Hepatocyte (in vitro differentiated cells): Measurements from ENCODE around the gene TIMM44. TPM values are rescaled to one million over a fixed set of nuclear protein-coding genes. Genes with fewer than 3 reads are reported as not detected.

Experiments
- DNase-seq: peaks from one replicate; pipeline ENCODE4 v3.0.0-alpha.2; 2016; ENCODE audit warnings: low spot score
- H2AFZ ChIP-seq: fragments of 200-600 bp; sonication (generic); 2 replicates; pipeline ENCODE4 v1.6.0; 2016; ENCODE audit warnings: antibody characterized with exemption, mild to moderate bottlenecking
- H3K27ac ChIP-seq: fragments of 200-600 bp; sonication (generic); 2 replicates; pipeline ENCODE4 v1.5.1; 2016; ENCODE audit warnings: mild to moderate bottlenecking
- H3K27me3 ChIP-seq: fragments of 200-600 bp; sonication (generic); 2 replicates; pipeline ENCODE4 v1.6.1; 2016
- H3K36me3 ChIP-seq: fragments of 200-600 bp; sonication (generic); replicated peaks from 2 replicates; pipeline ENCODE4 v1.5.1; 2016; ENCODE audit warnings: low read depth; ENCODE audit not compliant: insufficient read depth
- H3K4me1 ChIP-seq: fragments of 200-600 bp; sonication (generic); 2 replicates; pipeline ENCODE4 v1.5.1; 2016; ENCODE audit warnings: mild to moderate bottlenecking, moderate library complexity; ENCODE audit not compliant: insufficient read depth
- H3K4me2 ChIP-seq: fragments of 200-600 bp; sonication (generic); 2 replicates; pipeline ENCODE4 v1.6.0; 2016
- H3K4me3 ChIP-seq: fragments of 200-600 bp; sonication (generic); 2 replicates; pipeline ENCODE4 v1.5.1; 2016; ENCODE audit warnings: mild to moderate bottlenecking
- H3K79me2 ChIP-seq: fragments of 200-600 bp; sonication (generic); 2 replicates; pipeline ENCODE4 v1.6.0; 2017; ENCODE audit warnings: mild to moderate bottlenecking
- H3K9me2 ChIP-seq: fragments of 200-600 bp; sonication (generic); replicated peaks from 2 replicates; pipeline ENCODE4 v1.6.0; 2017; ENCODE audit warnings: mild to moderate bottlenecking; ENCODE audit not compliant: insufficient read depth
- H3K9me3 ChIP-seq: fragments of 200-600 bp; sonication (generic); 2 replicates; pipeline ENCODE4 v1.5.1; 2016; ENCODE audit warnings: low read depth, mild to moderate bottlenecking
- H4K20me1 ChIP-seq: fragments of 200-600 bp; sonication (generic); 2 replicates; pipeline ENCODE4 v1.6.0; 2016; ENCODE audit warnings: mild to moderate bottlenecking; ENCODE audit not compliant: insufficient read depth, poor library complexity, severe bottlenecking
- CTCF ChIP-seq: fragments of 200-600 bp; sonication (generic); IDR thresholded peaks from 2 replicates; pipeline ENCODE4 v1.5.1; 2016; ENCODE audit warnings: antibody characterized with exemption, mild to moderate bottlenecking; ENCODE audit not compliant: poor library complexity
- EZH2 ChIP-seq: fragments of 200-600 bp; sonication (generic); IDR thresholded peaks from 2 replicates; pipeline ENCODE4 v1.6.1; 2016; ENCODE audit warnings: antibody characterized with exemption, mild to moderate bottlenecking, borderline replicate concordance
- EZH2phosphoT487 ChIP-seq: fragments of 200-600 bp; sonication (generic); IDR thresholded peaks from one replicate; pipeline ENCODE4 v1.6.1; 2018; ENCODE audit warnings: antibody characterized with exemption, mild to moderate bottlenecking, low read depth, moderate library complexity; ENCODE audit not compliant: unreplicated experiment, severe bottlenecking
- WGBS: methylation state at CpG from one replicate; pipeline ENCODE4 v1.1.6; 2016; ENCODE audit warnings: low lambda C conversion rate; ENCODE audit errors: missing lambda C conversion rate; 5-methylcytosine and 5-hydroxymethylcytosine counted together
- polyA plus RNA-seq: library from polyadenylated mRNA; unstranded; fragments of >200 nt; fragmentation: Nextera tagmentation; extraction: Ambion mirVana; gene quantifications from 2 replicates; pipeline ENCODE4 v1.2.1, GENCODE V29; 2016
- total RNA-seq: library from RNA; depleted of rRNA; stranded (reverse); fragments of >200 nt; gene quantifications from 2 replicates; pipeline ENCODE4 v1.2.3, GENCODE V29; 2014

The TIMM44 gene
- total and polyA plus RNA-seq, 2 experiments from 2014 or later = 40.7 to 52.0 TPM

- Histone ChIP-seq H3K36me3 (no peaks in the 10 kb centered on the region), H3K9me2 (no peaks in the 10 kb centered on the region), H3K79me2 (peaks cover 97% of the 10 kb centered on the region), H4K20me1 (peaks cover 77% of the 10 kb centered on the region), H3K27ac (no peak overlapping the region), H3K4me2 (no peak overlapping the region), H3K27me3 (no peaks in the 10 kb centered on the region), H2AFZ (no peak overlapping the region), H3K9me3 (no peaks in the 10 kb centered on the region), H3K4me3 (no peak overlapping the region), H3K4me1 (no peaks in the 10 kb centered on the region)
- no peak for TF ChIP-seq EZH2
- TF ChIP-seq EZH2phosphoT487 = no peak
- no peak for TF ChIP-seq CTCF
- no peak for DNase-seq
- WGBS = 81% methylated on average over 5 of the region's 5 CpGs
Measured at GRCh38 chr19:7988307-7988706, 44.8 kb upstream of the TIMM44 start.

- no peaks in the 10 kb centered on the region for H3K27me3 ChIP-seq
- 87% methylated on average over 13 of the region's 17 CpGs for WGBS
- no peak overlapping the region for H2AFZ ChIP-seq
- DNase-seq = no peak
- H3K4me1 ChIP-seq = no peaks in the 10 kb centered on the region
- no peaks in the 10 kb centered on the region for H3K9me2 ChIP-seq
- TF ChIP-seq CTCF (no peak), EZH2phosphoT487 (no peak), EZH2 (no peak)
- H3K4me2 ChIP-seq = no peak overlapping the region
- H4K20me1 ChIP-seq = peaks cover 71% of the 10 kb centered on the region
- no peaks in the 10 kb centered on the region for H3K9me3 ChIP-seq
- no peak overlapping the region for H3K4me3 ChIP-seq
- no peak overlapping the region for H3K27ac ChIP-seq
- peaks cover 96% of the 10 kb centered on the region for H3K79me2 ChIP-seq
- H3K36me3 ChIP-seq = no peaks in the 10 kb centered on the region
Measured at GRCh38 chr19:7987114-7987768, 43.8 kb upstream of the TIMM44 start.

GRCh38 chr19:7986321-7987113 is 43.1 kb upstream of the TIMM44 start:
- no peak overlapping the region for H3K4me2 ChIP-seq
- H3K4me3 ChIP-seq = no peak overlapping the region
- no peaks in the 10 kb centered on the region for H3K36me3 ChIP-seq
- DNase-seq = no peak
- peaks cover 90% of the 10 kb centered on the region for H3K79me2 ChIP-seq
- TF ChIP-seq EZH2 (no peak), CTCF (no peak), EZH2phosphoT487 (no peak)
- H3K4me1 ChIP-seq = no peaks in the 10 kb centered on the region
- H2AFZ ChIP-seq = no peak overlapping the region
- 88% methylated on average over 23 of the region's 23 CpGs for WGBS
- no peak overlapping the region for H3K27ac ChIP-seq
- H3K9me2 ChIP-seq = no peaks in the 10 kb centered on the region
- H4K20me1 ChIP-seq = peaks cover 70% of the 10 kb centered on the region
- H3K27me3 ChIP-seq = no peaks in the 10 kb centered on the region
- H3K9me3 ChIP-seq = no peaks in the 10 kb centered on the region
